NCI-H1048 (cell line): Measurements from ENCODE around the gene NLGN1.

Experiments
- DNase-seq: peaks from one replicate; lab custom pipeline; 2025; lab: John Stamatoyannopoulos, UW

The NLGN1 gene

DNA sequence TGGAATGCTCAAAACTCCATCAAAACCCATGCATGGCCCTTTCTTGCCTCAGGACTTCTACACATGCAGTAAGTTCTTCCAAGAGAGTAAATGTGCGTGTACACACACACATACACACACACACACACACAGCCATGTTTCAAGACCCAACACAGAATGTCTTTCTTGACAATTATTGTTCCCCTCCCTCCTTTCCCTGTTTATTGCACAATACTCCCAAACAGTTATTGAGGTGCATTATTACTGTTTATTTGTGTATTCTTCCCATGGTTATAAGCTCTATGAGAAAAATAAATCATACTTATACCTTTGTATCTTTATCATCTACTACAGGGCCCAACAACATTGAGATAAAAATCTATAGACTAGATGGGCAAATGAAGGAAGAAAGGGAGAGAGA lies 937.8 kb downstream of the NLGN1 start:
- DNase-seq: no peak

DNA sequence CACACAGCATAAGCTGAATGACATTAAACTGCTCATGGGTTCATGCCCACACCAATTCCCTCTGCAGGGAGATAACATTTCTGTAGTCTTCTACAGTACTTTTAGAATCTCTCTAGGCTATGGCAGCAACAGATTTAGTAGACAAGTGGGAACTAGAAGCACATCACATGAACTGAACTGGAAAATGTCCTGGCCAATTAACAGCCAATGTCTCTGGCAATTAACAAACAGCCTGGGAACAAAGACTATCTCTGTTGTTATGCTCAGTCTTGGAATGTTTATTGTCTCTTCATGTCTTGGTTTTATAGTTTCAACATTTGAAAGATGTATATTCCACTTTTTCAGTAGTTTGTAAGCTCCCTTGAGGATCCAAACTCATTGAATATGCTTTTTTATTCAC lies 938.4 kb downstream of the NLGN1 start:
- no peak for DNase-seq
